Measurements from ENCODE around the gene NUP107.

- TF ChIP-seq POLR2AphosphoS5 (IDR thresholded peaks at IDR 0.05) (no peak), POLR2A (IDR thresholded peaks at IDR 0.05) (no peak), EP300 (IDR thresholded peaks at IDR 0.05) (no peak), CTCF (IDR thresholded peaks at IDR 0.05) (no peak)
Measured at GRCh38 chr12:68788554-68789143, 101.9 kb downstream of the NUP107 start.
